AG10803 (cell line): ENCODE data around the gene ADGRL3.
"Not testable (repeated sequence)": the region's sequence is repeated elsewhere in the genome, so short reads cannot be mapped to it uniquely, and the experiment has no call there.

Source experiments
- DNase-seq: peaks from one replicate; pipeline ENCODE4 v3.0.0; 2010; ENCODE audit warnings: low read depth
- H3K4me3 ChIP-seq: 2 replicates; pipeline ENCODE4 v1.5.1; 2011; ENCODE audit warnings: mild to moderate bottlenecking, low read length, control low read depth
- CTCF ChIP-seq: conservative IDR thresholded peaks from 2 replicates; pipeline ENCODE4 v1.5.1; 2011; ENCODE audit warnings: mild to moderate bottlenecking, low read length, control low read depth, inconsistent platforms

ADGRL3 gene

GRCh38 chr4:61959087-61959486, 759.0 kb downstream of the ADGRL3 start:
- no peak for DNase-seq
- H3K4me3 ChIP-seq, result no peak overlapping the region
- TF ChIP-seq CTCF, result no peak

GRCh38 chr4:61984260-61984909, 784.3 kb downstream of the ADGRL3 start:
- DNase-seq, result no peak
- no peak for TF ChIP-seq CTCF
- no peak overlapping the region for H3K4me3 ChIP-seq

- H3K4me3 ChIP-seq, result no peak overlapping the region
- no peak for TF ChIP-seq CTCF
- no peak for DNase-seq
These were observed 785.3 kb downstream of the ADGRL3 start for GRCh38 chr4:61985426-61985825.

GRCh38 chr4:61986929-61987328, 786.8 kb downstream of the ADGRL3 start:
- H3K4me3 ChIP-seq, DNase-seq: not testable (repeated sequence)

GRCh38 chr4:61992351-61992750, 792.2 kb downstream of the ADGRL3 start:
- no peak for DNase-seq
- no peak overlapping the region for H3K4me3 ChIP-seq
- TF ChIP-seq CTCF, result no peak

GRCh38 chr4:61994036-61994435, 793.9 kb downstream of the ADGRL3 start:
- DNase-seq, result no peak
- no peak overlapping the region for H3K4me3 ChIP-seq
- no peak for TF ChIP-seq CTCF

- TF ChIP-seq CTCF, result no peak
- DNase-seq, result no peak
- H3K4me3 ChIP-seq, result no peak overlapping the region
These were observed 795.7 kb downstream of the ADGRL3 start for GRCh38 chr4:61995717-61996340.
